22Rv1 (cell line): Measurements from ENCODE around the gene CLEC4F.

Experiments used
- ZFX ChIP-seq: fragments of 450-650 bp; IDR thresholded peaks from 2 replicates; pipeline ENCODE4 v1.6.1; 2017; ENCODE audit warnings: antibody characterized with exemption, borderline replicate concordance
- TF ChIP-seq, protein P1 (sequence below): fragments of 450-650 bp; IDR thresholded peaks from 2 replicates; pipeline ENCODE4 v1.5.1; 2017; ENCODE audit warnings: mild to moderate bottlenecking

DNA sequence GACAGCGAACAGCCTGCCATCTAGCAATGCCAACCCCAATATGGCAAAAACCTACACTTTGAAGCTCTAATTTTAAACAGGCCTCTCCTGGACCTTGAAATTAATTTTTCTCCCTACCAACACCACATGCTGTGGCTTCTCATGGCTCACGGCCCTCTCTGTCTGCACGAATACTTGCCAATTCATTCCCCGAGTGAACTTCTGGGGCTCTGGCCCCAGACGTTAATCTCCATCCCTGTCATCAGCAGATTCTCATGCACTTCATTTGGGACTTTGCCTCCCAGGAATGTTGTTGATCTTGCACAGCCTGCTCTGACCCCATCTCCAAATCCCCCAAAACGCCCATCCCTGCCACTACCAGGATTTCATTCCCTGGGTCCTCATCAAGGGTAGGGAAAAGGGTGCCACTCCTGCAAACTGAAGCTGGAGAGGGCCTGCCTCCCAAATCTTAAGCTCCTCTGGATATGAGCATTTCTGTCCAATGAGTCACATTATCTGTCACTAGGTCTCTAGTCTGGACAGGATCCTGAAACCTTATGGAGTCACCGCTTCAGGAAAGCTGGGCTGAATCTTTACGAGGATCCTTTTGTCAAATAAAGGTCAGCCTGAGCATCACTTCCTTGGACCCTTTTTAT, 40.4 kb downstream of the CLEC4F start:
- TF ChIP-seq, protein P1, sequence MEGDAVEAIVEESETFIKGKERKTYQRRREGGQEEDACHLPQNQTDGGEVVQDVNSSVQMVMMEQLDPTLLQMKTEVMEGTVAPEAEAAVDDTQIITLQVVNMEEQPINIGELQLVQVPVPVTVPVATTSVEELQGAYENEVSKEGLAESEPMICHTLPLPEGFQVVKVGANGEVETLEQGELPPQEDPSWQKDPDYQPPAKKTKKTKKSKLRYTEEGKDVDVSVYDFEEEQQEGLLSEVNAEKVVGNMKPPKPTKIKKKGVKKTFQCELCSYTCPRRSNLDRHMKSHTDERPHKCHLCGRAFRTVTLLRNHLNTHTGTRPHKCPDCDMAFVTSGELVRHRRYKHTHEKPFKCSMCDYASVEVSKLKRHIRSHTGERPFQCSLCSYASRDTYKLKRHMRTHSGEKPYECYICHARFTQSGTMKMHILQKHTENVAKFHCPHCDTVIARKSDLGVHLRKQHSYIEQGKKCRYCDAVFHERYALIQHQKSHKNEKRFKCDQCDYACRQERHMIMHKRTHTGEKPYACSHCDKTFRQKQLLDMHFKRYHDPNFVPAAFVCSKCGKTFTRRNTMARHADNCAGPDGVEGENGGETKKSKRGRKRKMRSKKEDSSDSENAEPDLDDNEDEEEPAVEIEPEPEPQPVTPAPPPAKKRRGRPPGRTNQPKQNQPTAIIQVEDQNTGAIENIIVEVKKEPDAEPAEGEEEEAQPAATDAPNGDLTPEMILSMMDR, result no peak
- TF ChIP-seq ZFX, result no peak
